GM12878 (cell line): ENCODE measurements around the gene CCDC27. TPM values are rescaled to one million over a fixed set of nuclear protein-coding genes. Genes with fewer than 3 reads are reported as not detected.
A peak's percentile ranks its signal among the peaks of the same experiment; 100 is the strongest.
"Not testable (repeated sequence)": the region's sequence is repeated elsewhere in the genome, so short reads cannot be mapped to it uniquely, and the experiment has no call there.

Experiments used
- ATAC-seq: fragments of 200-7000 bp; cut with Tn5 transposase; 3 replicates; pipeline ENCODE4 v1.9.1; 2020; ENCODE audit warnings: mild to moderate bottlenecking, moderate library complexity
- BruUV-seq: library from RNA; stranded (reverse); fragments of 400-500 nt; replicated peaks from 2 replicates; lab custom pipeline; 2021; lab: Mats Ljungman, UMichigan
- CTCF ChIA-PET: fragments of 300-600 bp; sonication (Branson Sonifier 250); formaldehyde crosslinking; extraction: SDS; loops from one replicate; lab custom pipeline; 2021; ENCODE audit warnings: inconsistent platforms; lab: Yijun Ruan, JAX
- POLR2A ChIA-PET: fragments of 350-600 bp; formaldehyde crosslinking; extraction: SDS; loops from one replicate; lab custom pipeline; 2021; ENCODE audit warnings: inconsistent platforms; lab: Charles Lee
- RAD21 ChIA-PET: fragments of 300-600 bp; sonication (Branson Sonifier 250); formaldehyde crosslinking; loops from one replicate; lab custom pipeline; 2023; ENCODE audit warnings: antibody characterized with exemption; ENCODE audit not compliant: unreplicated experiment; lab: Charles Lee
- SMC1A ChIA-PET: fragments of 300-600 bp; sonication (Branson Sonifier 250); formaldehyde crosslinking; loops from one replicate; lab custom pipeline; 2023; ENCODE audit not compliant: unreplicated experiment, uncharacterized antibody; lab: Charles Lee
- DNase-seq: peaks from one replicate; pipeline ENCODE4 v3.0.0-alpha.2; 2011; ENCODE audit warnings: low read depth, low spot score
- FAIRE-seq: peaks from 3 replicates; lab custom pipeline; 2011; peaks lifted over from hg19 to GRCh38; lab: Jason Lieb, UNC
- H2AFZ ChIP-seq: 2 replicates; pipeline ENCODE4 v1.6.0; 2011; ENCODE audit warnings: low read depth, low read length, control low read depth; ENCODE audit not compliant: control insufficient read depth
- H3K27ac ChIP-seq: 2 replicates; pipeline ENCODE4 v1.5.1; 2011; ENCODE audit warnings: control low read depth; ENCODE audit not compliant: control insufficient read depth, insufficient read depth
- H3K27me3 ChIP-seq, 2 experiments: replicated peaks in 1 of 2; 2 replicates each; pipeline versions ENCODE4 v1.6.0 to v1.6.1; 2011; ENCODE audit warnings: low read length in 1 of 2; ENCODE audit not compliant: control insufficient read depth in 2 of 2, insufficient read depth in 2 of 2
- H3K36me3 ChIP-seq, 2 experiments: 2 replicates each; pipeline ENCODE4 v1.5.1; 2011; ENCODE audit warnings: low read length in 1 of 2; ENCODE audit not compliant: control insufficient read depth in 2 of 2, insufficient read depth in 2 of 2
- H3K4me1 ChIP-seq: 2 replicates; pipeline ENCODE4 v1.6.1; 2011; ENCODE audit warnings: mild to moderate bottlenecking, low read length, moderate library complexity, mixed read lengths; ENCODE audit not compliant: control insufficient read depth, insufficient read depth
- H3K4me2 ChIP-seq: 2 replicates; pipeline ENCODE4 v1.6.0; 2011; ENCODE audit warnings: control low read depth; ENCODE audit not compliant: control insufficient read depth, insufficient read depth
- H3K4me3 ChIP-seq: fragments of 200-600 bp; sonication (generic); 2 replicates; pipeline ENCODE4 v1.5.1; 2016
- H3K79me2 ChIP-seq: 2 replicates; pipeline ENCODE4 v1.6.0; 2011; ENCODE audit warnings: low read length; ENCODE audit not compliant: control insufficient read depth, insufficient read depth
- H3K9ac ChIP-seq: 2 replicates; pipeline ENCODE4 v1.8.0; 2011; ENCODE audit warnings: low read length, control low read depth, mixed read lengths; ENCODE audit not compliant: control insufficient read depth, insufficient read depth
- H3K9me3 ChIP-seq: replicated peaks from 3 replicates; pipeline ENCODE4 v1.5.1; 2011; ENCODE audit warnings: mild to moderate bottlenecking, low read length; ENCODE audit not compliant: control insufficient read depth, insufficient read depth
- H4K20me1 ChIP-seq: 2 replicates; pipeline ENCODE4 v1.6.0; 2011; ENCODE audit not compliant: control insufficient read depth, insufficient read depth
- MEF2A ChIP-seq: IDR thresholded peaks from 2 replicates; pipeline ENCODE4 v1.6.1; 2011; ENCODE audit warnings: low read depth, mild to moderate bottlenecking, low read length, moderate library complexity; ENCODE audit not compliant: insufficient read depth
- MTA2 ChIP-seq: fragments of 450-650 bp; IDR thresholded peaks from 2 replicates; pipeline ENCODE4 v1.6.1; 2016; ENCODE audit warnings: low read depth, mild to moderate bottlenecking, moderate library complexity
- MYB ChIP-seq: fragments of 150-350 bp; IDR thresholded peaks from 2 replicates; pipeline ENCODE4 v1.6.1; 2014; ENCODE audit warnings: mild to moderate bottlenecking, low read depth, low read length, borderline replicate concordance
- YY1 ChIP-seq: IDR thresholded peaks from 2 replicates; pipeline ENCODE4 v1.6.1; 2011; ENCODE audit warnings: low read depth, mild to moderate bottlenecking, low read length
- ZNF274 ChIP-seq: IDR thresholded peaks from one replicate; pipeline ENCODE4 v1.8.0; 2011; ENCODE audit not compliant: insufficient read length, insufficient read depth
- WGBS: methylation state at CpG from one replicate; pipeline ENCODE4 v1.1.6; 2016; ENCODE audit warnings: low lambda C conversion rate; ENCODE audit not compliant: insufficient replicate concordance, insufficient coverage; ENCODE audit errors: missing lambda C conversion rate; 5-methylcytosine and 5-hydroxymethylcytosine counted together
- in situ Hi-C: fragments of 300-500 bp; cut with MboI; formaldehyde crosslinking; loops from 9 replicates; pipeline ENCODE4 v1.14.3; 2018; ENCODE audit warnings: mixed read lengths
- intact Hi-C: fragments of 100-400 bp; cut with micrococcal nuclease; formaldehyde crosslinking; loops from one replicate; pipeline ENCODE4 v1.14.2; 2022; ENCODE audit not compliant: unreplicated experiment
- polyA plus RNA-seq, 11 experiments: library from polyadenylated mRNA; depleted of rRNA in 4 of 11; unstranded in 6 of 11; stranded (reverse) in 5 of 11; fragments of >200 nt; fragmentation: Nextera tagmentation in 4 of 11; fragmentation: Illumina TruSeq in 1 of 11; extraction: Ambion mirVana in 4 of 11; extraction: Trizol in 1 of 11; gene quantifications; 1 replicate in 1 of 11; 2 replicates in 10 of 11; pipeline versions ENCODE4 v1.2.1 to v1.2.3, GENCODE V29; 2011 to 2016; ENCODE audit warnings: inconsistent platforms in 2 of 11, missing spikeins in 2 of 11, low read depth in 1 of 11
- total RNA-seq, 4 experiments: library from RNA; depleted of rRNA in 3 of 4; stranded (reverse); fragments of >200 nt in 3 of 4; fragmentation: Illumina TruSeq in 1 of 4; extraction: Trizol in 1 of 4; gene quantifications; 2 replicates each; pipeline versions ENCODE4 v1.2.1 to v1.2.3, GENCODE V29; 2013 to 2021
- TF ChIP-seq, protein P1 (sequence below): fragments of 450-650 bp; formaldehyde crosslinking; IDR thresholded peaks from 2 replicates; pipeline ENCODE4 v1.4.0; 2020; ENCODE audit warnings: mild to moderate bottlenecking, moderate library complexity

CCDC27 gene
- total and polyA plus RNA-seq, 10 of the 15 experiments (the other 5 are each of a cell fraction or from before 2014, with no cell fraction given): 0.05 TPM; not detected in 9

DNA sequence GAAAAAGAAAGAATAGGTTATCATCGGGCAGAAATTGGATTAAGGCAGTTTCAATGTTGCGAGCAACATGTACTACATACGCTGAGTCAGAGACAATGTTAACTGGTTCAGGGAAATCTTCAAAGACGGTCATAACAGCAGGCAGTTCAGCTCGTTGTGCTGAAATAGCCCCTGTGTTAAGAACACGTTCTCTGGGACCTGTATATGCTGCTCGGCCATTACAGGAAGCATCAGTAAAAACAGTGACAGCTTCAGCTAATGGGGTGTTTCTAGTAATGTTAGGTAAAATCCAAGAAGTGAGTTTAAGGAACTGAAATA lies 52.3 kb downstream of the CCDC27 start:
- 23% methylated on average over 7 of the region's 7 CpGs for WGBS
- Histone ChIP-seq H3K9ac (peak overlapping the region; percentile 4; the same call in 1 of the 2 replicates), H3K4me3 (0 out of 2 replicates have a peak overlapping the region, but pooled peaks have one; percentile 12), H3K4me2 (peak overlapping the region; percentile 26; the same call in 1 of the 2 replicates), H3K4me1 (peaks cover 12% of the 10 kb centered on the region), H2AFZ (peak overlapping the region; percentile 52)
- ChIA-PET CTCF (interaction anchor here (0.8 to 1.6 kb wide), 4 partner anchors 11 to 185 kb away, joined by 3 to 4 read pairs (median 3); no protein-coding TSS in a partner anchor), POLR2A (interaction anchor here (1.1 kb wide), 1 partner anchor 11 kb away, joined by 4 read pairs; no protein-coding TSS in a partner anchor), SMC1A (interaction anchor here (1.1 to 1.7 kb wide), 4 partner anchors 10 to 186 kb away, joined by 3 to 6 read pairs (median 3); no protein-coding TSS in a partner anchor), RAD21 (interaction anchor here (0.7 to 1.2 kb wide), 3 partner anchors 8 to 131 kb away, joined by 3 to 5 read pairs (median 4); partner anchors contain the start of gene LRRC47)
- BruUV-seq, intact Hi-C loops, H3K27ac ChIP-seq, H3K79me2 ChIP-seq, H3K27me3 ChIP-seq, DNase-seq, H3K9me3 ChIP-seq, H4K20me1 ChIP-seq, FAIRE-seq, H3K36me3 ChIP-seq, in situ Hi-C loops: not testable (repeated sequence)
- peak; percentile 48 for ATAC-seq
- 0 out of 2 replicates have a peak, but pooled peaks have one; percentile 47 for TF ChIP-seq YY1

DNA sequence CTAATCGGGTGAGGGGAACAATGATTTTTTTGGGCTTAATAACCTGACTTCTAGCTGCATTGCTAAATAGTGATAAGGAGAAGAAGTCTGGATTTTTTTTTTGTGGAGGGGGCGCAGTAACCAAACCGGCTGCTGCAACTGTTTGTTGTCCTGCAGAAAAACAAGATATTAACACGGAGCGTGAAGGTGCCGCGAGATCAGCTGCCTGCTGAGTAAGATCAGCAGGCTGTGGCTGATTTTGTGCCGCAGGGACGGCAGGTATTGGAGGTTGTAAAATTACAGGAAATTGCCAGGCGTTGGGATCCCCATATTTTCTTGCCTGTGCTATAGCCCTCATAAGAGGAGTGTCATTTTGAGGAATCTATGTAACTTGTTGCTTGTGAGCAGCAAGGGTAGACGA lies 52.8 kb downstream of the CCDC27 start:
- POLR2A ChIA-PET: no interaction called here
- FAIRE-seq: no peak
- CTCF ChIA-PET: interaction anchor here (0.8 to 1.6 kb wide), 2 partner anchors 29 to 31 kb away, joined by 3 read pairs; no protein-coding TSS in a partner anchor

More for the DNA sequence above, 52.8 kb downstream of the CCDC27 start:
- in situ Hi-C loops (no loop called here), intact Hi-C loops (no loop called here)
- DNase-seq (no peak), ATAC-seq (no peak)
- H3K27me3 ChIP-seq: no peaks in the 10 kb centered on the region; a peak in 1 of 4 replicates
- no peaks in the 10 kb centered on the region for H3K36me3 ChIP-seq
- H4K20me1 ChIP-seq: no peaks in the 10 kb centered on the region
- H3K9me3 ChIP-seq: peaks cover 3% of the 10 kb centered on the region; the same call in 2 of the 3 replicates
- peak overlapping the region; percentile 25; the same call in 1 of the 2 replicates for H3K4me2 ChIP-seq
- ChIA-PET RAD21 (interaction anchor here (1.2 kb wide), 2 partner anchors 9 to 29 kb away, joined by 4 to 5 read pairs; partner anchors contain the start of gene LRRC47), SMC1A (interaction anchor here (1.6 to 1.7 kb wide), 2 partner anchors 157 to 186 kb away, joined by 3 to 6 read pairs; no protein-coding TSS in a partner anchor)
- TF ChIP-seq MYB (no peak), MEF2A (no peak), MTA2 (no peak), ZNF274 (no peak)
- TF ChIP-seq, protein P1, sequence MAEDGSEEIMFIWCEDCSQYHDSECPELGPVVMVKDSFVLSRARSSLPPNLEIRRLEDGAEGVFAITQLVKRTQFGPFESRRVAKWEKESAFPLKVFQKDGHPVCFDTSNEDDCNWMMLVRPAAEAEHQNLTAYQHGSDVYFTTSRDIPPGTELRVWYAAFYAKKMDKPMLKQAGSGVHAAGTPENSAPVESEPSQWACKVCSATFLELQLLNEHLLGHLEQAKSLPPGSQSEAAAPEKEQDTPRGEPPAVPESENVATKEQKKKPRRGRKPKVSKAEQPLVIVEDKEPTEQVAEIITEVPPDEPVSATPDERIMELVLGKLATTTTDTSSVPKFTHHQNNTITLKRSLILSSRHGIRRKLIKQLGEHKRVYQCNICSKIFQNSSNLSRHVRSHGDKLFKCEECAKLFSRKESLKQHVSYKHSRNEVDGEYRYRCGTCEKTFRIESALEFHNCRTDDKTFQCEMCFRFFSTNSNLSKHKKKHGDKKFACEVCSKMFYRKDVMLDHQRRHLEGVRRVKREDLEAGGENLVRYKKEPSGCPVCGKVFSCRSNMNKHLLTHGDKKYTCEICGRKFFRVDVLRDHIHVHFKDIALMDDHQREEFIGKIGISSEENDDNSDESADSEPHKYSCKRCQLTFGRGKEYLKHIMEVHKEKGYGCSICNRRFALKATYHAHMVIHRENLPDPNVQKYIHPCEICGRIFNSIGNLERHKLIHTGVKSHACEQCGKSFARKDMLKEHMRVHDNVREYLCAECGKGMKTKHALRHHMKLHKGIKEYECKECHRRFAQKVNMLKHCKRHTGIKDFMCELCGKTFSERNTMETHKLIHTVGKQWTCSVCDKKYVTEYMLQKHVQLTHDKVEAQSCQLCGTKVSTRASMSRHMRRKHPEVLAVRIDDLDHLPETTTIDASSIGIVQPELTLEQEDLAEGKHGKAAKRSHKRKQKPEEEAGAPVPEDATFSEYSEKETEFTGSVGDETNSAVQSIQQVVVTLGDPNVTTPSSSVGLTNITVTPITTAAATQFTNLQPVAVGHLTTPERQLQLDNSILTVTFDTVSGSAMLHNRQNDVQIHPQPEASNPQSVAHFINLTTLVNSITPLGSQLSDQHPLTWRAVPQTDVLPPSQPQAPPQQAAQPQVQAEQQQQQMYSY (CRISPR knock-in tag): no peak
- H3K9ac ChIP-seq: peak overlapping the region; percentile 4; the same call in 1 of the 2 replicates
- H2AFZ ChIP-seq: peak overlapping the region; percentile 52
- 0 out of 2 replicates have a peak overlapping the region, but pooled peaks have one; percentile 12 for H3K4me3 ChIP-seq
- H3K4me1 ChIP-seq: peaks cover 12% of the 10 kb centered on the region
- no peaks in the 10 kb centered on the region for H3K79me2 ChIP-seq
- no peak overlapping the region for H3K27ac ChIP-seq
- BruUV-seq: no TSS peak
- whole genome bisulfite sequencing: 50% methylated on average over 11 of the region's 11 CpGs
